ENCODE measurements around the gene RNF150.

RNF150 gene

DNA sequence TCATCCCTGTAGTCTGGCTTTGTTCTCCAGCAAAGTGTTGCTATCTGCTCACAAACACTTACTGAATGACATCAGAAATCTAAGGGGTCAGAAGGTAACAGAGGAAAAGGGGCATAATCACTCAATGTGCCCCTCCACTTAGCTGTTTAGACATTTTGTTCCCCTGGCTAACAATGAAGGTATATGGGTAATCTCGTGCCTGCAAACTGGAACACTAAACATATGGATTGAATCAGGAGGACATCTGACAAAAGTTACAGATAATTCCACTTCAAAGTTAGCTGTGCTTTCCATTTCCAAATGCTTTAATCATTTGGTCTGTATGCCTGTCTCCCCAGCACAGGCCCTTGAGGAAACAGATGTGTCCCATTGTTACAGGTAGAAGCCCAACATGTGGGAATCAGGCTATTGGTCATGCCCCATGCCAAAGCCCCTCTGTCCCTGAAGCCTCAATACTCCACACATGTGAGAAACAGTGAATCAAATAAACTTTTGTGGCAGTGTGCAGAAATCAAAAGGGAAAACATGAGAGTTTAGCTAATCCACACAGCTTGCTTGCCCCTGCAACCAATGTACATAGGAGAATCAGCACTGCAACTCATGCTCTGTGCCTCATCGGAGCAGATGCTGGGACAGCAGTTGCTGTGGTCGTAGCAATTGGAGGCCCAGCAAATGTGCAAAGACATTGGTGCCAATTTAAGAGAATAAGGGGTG lies 111.7 kb downstream of the RNF150 start:
- FAIRE-seq = no peak

GRCh38 chr4:141020801-141021261 lies 112.4 kb downstream of the RNF150 start:
- FAIRE-seq = no peak

GRCh38 chr4:141019768-141020167 lies 113.5 kb downstream of the RNF150 start:
- FAIRE-seq = no peak

DNA sequence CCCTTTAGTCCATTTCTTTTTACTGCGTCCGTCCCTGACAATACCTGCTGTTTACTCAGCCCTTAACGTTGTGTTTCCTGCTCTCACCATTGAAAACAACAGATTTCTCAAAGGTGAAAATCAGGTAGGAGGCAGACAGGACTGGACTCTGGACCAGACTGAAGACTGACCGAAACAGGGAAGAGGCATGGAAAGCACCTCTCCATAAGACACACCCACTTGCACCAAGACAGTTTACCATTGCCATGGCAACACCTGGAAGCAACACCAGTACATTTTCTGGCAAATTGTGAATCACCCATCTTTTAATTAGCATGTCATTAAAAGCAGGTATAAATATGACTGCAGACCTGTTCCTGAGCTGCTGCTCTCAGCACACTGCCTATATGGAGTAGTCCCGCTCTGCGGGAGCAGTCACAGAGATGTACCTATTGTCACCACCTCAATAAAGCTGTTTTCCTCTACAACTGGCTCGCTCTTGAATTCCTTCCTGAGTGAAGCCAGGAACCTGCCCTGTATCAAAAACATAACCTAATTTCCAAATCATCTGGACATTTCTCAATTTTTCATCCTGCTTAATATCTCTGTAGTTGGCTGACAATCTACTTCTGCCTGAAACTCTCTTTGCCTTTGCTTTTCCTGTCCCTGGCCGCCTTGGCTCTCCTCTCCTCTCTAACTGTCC lies 117.0 kb downstream of the RNF150 start:
- no peak for FAIRE-seq

DNA sequence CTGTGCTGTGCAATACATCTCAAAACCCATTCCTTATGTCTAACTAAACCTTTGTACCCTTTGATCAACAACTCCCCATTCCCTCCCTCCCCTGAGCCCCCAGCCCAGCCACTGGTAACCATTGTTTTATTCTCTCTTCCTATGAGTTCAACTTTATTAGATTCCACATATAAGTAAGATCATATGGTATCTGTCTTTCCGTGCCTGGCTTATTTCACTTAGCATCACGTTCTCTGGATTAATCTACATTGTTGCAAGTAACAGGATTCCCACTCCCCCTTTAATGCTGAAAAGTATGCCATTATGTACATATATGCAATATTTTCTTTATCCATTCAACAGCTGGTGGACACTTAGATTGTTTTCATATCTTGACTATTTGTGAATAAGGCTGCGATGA lies 119.4 kb downstream of the RNF150 start:
- no peak for FAIRE-seq

DNA sequence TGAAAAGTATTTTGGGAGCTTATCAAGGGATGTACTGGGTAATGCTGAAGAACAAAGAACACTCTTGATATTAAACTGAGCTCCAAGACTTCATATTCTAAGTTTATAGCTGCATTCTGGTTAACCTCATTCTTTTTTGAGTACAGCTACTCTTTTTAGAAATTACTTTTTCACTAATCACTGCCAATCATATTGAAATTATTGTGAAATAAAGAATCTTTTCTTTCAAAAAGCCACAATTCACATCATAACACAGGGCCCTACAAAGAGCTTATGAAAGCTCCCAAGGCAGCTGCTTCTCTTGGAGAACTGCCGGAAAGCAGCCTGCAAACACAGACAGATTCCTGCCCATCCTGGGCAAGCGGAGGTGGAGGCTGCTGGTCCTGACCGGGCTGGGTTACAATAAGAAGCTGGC lies 121.4 kb downstream of the RNF150 start:
- no peak for FAIRE-seq

DNA sequence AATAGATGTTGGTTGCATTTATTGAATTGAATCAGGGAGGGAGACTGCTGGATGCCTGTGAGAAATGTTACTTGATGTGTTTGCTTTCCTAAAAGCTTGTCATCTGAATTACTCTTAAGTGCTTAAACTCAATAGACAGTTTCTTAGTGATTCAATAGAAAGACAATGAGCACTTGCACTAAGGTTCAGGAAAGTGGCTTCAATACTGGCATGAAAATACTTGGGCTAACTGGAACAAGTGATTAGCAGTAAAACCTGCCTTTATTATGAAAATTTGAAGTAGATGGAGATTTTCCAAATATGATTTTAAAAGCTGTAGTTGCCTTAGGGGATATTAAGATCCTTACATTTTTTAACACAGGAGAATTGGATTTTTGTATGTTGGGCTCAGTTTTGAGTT lies 123.3 kb downstream of the RNF150 start:
- FAIRE-seq = no peak

GRCh38 chr4:141009129-141009528 lies 124.1 kb downstream of the RNF150 start:
- no peak for FAIRE-seq

DNA sequence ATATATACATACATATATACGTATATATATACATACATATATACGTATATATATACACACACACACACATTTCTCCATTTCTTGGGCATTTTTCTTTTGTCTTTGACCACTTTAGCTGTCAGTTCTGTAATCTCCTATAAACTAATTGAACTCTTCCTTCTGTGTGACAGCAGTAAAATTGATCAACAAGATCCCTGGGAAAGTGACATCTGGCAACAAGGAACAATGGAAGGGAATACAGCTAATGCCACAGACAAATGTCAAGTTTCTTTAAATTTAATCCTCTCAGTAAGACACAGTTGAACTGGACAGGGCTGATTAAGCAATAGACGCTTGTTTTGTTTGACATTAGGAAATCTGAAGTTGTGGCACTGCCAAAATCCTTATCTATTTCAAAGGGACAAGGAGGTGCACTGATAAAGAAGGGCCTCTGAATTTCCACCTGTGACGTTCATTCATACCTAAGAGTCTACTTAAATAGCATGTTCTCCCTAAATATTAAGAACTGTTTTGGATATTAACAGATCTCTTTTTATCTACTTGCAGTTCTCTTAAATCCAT lies 126.9 kb downstream of the RNF150 start:
- FAIRE-seq = no peak

DNA sequence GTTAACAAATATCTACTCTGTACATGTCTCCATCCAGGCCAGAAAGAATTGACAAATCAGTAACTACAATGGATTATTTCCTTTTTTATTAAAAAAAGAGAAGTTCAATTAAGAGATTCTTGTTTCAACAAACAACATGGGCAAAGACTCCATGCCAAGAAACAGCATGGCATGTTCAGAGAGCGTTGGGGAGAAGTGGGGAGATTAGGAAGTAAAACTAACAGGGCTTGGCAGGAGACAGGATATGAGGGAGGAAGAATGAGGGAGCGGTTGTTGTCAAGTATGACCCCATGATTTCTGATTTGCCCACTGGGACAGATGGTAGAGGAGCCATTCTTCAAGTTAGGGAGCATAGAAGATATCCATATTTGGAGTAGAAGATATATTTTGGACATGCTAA lies 128.4 kb downstream of the RNF150 start:
- no peak for FAIRE-seq

- FAIRE-seq = no peak
Measured at GRCh38 chr4:141003193-141003592, 130.1 kb downstream of the RNF150 start.

DNA sequence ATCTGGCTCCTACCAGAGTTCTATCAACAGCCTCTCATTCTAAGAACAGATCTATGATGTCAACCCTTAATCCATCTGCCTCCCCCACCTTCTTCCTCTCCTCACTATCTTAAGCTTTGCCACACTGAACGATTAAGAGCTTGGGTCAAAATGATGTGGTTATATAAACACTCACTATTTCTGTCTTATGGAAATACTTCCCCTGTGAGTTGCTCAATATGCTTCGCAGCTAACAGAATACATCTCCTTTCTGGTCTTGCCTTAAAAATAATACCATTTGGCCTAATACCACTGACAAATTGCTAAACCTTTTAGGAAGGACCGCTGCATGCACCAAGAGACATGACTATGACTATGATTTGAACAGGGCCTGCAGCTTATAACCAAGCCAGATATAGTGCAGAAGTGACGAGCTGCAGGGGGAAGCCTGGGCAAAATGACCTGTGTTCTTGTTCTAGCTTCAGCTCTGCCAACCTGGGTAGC lies 130.9 kb downstream of the RNF150 start:
- FAIRE-seq = no peak

GRCh38 chr4:140996766-140997165 lies 136.5 kb downstream of the RNF150 start:
- no peak for FAIRE-seq

DNA sequence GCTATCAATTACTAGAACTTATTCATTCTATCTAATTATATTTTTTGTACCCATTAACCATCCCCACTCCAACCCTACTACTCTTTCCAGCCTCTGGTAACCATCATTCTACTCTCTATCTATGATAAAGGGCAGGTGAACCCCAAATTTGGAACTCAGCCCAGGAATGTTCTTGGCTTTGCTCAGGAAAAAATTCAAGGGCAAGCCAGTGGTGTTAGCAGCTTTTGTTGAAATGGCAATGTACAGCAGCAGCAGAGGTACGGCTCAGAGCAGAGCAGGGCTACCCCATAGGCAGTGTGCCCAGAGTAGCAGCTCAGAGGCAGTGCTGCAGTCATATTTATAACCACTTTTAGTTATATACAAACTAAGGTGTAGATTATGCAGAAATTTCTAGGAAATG lies 138.2 kb downstream of the RNF150 start:
- FAIRE-seq = no peak

GRCh38 chr4:140994015-140994414 lies 139.3 kb downstream of the RNF150 start:
- no peak for FAIRE-seq

DNA sequence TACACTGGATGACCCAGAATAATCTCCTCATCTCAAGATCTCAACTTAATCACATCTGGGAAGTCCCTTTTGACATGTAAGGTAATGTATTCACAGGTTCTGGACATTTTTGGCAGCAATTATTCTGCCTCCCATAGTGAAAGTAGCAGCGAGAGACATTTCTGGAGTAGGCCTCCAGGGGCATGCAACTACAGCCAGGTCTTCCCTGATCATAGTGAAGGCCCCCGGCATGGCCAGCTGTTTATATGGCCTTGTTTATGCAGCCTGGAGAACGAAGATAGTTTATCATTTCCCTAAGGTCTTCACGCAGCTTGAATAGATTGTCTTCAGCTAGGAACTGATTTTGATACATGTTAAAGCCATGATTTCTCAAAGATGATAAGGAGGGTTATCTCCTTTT lies 139.9 kb downstream of the RNF150 start:
- FAIRE-seq = no peak

- FAIRE-seq = no peak
Measured at GRCh38 chr4:140989944-140990343, 143.3 kb downstream of the RNF150 start.

- no peak for FAIRE-seq
Measured at GRCh38 chr4:140986045-140986444, 147.2 kb downstream of the RNF150 start.

- FAIRE-seq = no peak
Measured at GRCh38 chr4:140982613-140983340, 150.5 kb downstream of the RNF150 start.

GRCh38 chr4:140980426-140981200 lies 152.7 kb downstream of the RNF150 start:
- no peak for FAIRE-seq

DNA sequence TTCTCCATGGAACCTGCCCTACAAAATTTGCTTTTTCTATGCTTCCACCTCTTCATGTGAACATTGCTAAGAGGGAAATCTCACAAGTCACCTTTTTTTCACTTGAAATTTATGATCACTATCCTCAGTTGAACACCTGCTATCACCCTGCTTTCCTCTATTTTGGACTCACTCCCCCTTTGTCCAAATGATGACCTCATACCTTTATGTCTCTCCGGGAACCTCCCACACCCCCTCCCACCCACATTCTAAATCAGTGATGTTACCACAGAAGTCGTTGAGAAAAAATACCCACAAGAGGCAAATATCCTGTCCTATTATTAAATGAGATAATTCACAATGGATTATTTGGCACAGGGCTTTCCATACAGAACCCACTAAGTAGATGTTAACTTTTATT lies 156.5 kb downstream of the RNF150 start:
- FAIRE-seq = no peak

GRCh38 chr4:140971077-140971792 lies 162.0 kb downstream of the RNF150 start:
- no peak for FAIRE-seq
